Suprapubic skin (tissue), 4 donors: ENCODE data around the gene SPA17. TPM values are rescaled to one million over a fixed set of nuclear protein-coding genes. Genes with fewer than 3 reads are reported as not detected.

Source experiments
- DNase-seq, 2 donors: peaks; one replicate each; pipeline ENCODE4 v3.0.0-alpha.2; 2019; ENCODE audit warnings: low spot score in 2 of 2
- H3K27ac ChIP-seq: fragments of 200-600 bp; sonication (generic); one replicate; pipeline ENCODE4 v1.5.1; 2019
- H3K27me3 ChIP-seq: fragments of 200-600 bp; sonication (generic); one replicate; pipeline ENCODE4 v1.5.1; 2019
- H3K36me3 ChIP-seq: fragments of 200-600 bp; sonication (generic); one replicate; pipeline ENCODE4 v1.5.1; 2019
- H3K4me1 ChIP-seq: fragments of 200-600 bp; sonication (generic); one replicate; pipeline ENCODE4 v1.5.1; 2019
- H3K4me3 ChIP-seq: fragments of 200-600 bp; sonication (generic); one replicate; pipeline ENCODE4 v1.5.1; 2019; ENCODE audit warnings: mild to moderate bottlenecking
- H3K9me3 ChIP-seq: fragments of 200-600 bp; sonication (generic); one replicate; pipeline ENCODE4 v1.5.1; 2019
- EP300 ChIP-seq: sonication (generic); formaldehyde crosslinking; IDR thresholded peaks from one replicate; pipeline ENCODE4 v1.6.1; 2017; ENCODE audit warnings: antibody characterized with exemption
- POLR2A ChIP-seq, 2 donors: fragments of 450-650 bp; IDR thresholded peaks; one replicate each; pipeline ENCODE4 v1.6.1; 2017; ENCODE audit warnings: antibody characterized with exemption in 2 of 2, mild to moderate bottlenecking in 2 of 2, moderate library complexity in 2 of 2
- POLR2AphosphoS5 ChIP-seq, 3 donors: sonication (generic); formaldehyde crosslinking; IDR thresholded peaks; one replicate each; pipeline ENCODE4 v1.6.1; 2017; ENCODE audit warnings: antibody characterized with exemption in 3 of 3
- WGBS: methylation state at CpG from one replicate; pipeline ENCODE4 v1.1.5; 2018; 5-methylcytosine and 5-hydroxymethylcytosine counted together
- total RNA-seq, 4 donors: library from RNA; depleted of rRNA; stranded (reverse); fragments of >200 nt; gene quantifications; one replicate each; pipeline ENCODE4 v1.1.0, GENCODE V29; 2016
- TF ChIP-seq, protein P1 (sequence below), 2 donors: fragments of 200-600 bp in 1 of 2; fragments of 450-650 bp in 1 of 2; sonication (generic) in 1 of 2; IDR thresholded peaks; one replicate each; pipeline ENCODE4 v1.5.1; 2016 to 2019; ENCODE audit warnings: antibody characterized with exemption in 2 of 2, mild to moderate bottlenecking in 1 of 2, moderate library complexity in 1 of 2

The SPA17 gene
- total RNA-seq, 4 donors from 2014 or later = 1.1 to 8.1 (median 2.4) TPM

DNA sequence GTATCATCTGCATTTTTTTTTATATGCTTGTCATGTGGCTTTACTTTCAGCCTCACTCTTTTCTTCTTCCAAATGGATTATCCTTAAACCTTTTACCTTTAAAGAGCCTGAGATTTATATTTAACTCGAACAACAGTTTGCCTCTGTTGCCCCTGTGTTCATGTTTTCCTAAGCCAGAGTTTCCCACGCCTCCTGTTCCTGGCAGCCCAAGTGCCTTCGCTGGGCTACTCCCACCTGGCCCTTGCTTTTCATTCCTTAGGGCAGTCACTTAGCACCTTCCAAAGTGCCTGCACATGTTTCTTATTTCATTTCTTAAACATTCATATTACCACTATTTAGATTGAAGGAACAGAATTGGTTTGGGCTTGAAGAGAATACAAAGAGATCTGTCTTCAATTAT, 37.8 kb upstream of the SPA17 start:
- Histone ChIP-seq H3K9me3 (no peaks in the 10 kb centered on the region), H3K27ac (no peak overlapping the region), H3K4me1 (no peaks in the 10 kb centered on the region), H3K4me3 (no peak overlapping the region), H3K36me3 (peaks cover 88% of the 10 kb centered on the region), H3K27me3 (no peaks in the 10 kb centered on the region)
- TF ChIP-seq POLR2AphosphoS5 (IDR thresholded peaks at IDR 0.05) = no peak
- TF ChIP-seq POLR2A (IDR thresholded peaks at IDR 0.05) = no peak
- TF ChIP-seq, protein P1, sequence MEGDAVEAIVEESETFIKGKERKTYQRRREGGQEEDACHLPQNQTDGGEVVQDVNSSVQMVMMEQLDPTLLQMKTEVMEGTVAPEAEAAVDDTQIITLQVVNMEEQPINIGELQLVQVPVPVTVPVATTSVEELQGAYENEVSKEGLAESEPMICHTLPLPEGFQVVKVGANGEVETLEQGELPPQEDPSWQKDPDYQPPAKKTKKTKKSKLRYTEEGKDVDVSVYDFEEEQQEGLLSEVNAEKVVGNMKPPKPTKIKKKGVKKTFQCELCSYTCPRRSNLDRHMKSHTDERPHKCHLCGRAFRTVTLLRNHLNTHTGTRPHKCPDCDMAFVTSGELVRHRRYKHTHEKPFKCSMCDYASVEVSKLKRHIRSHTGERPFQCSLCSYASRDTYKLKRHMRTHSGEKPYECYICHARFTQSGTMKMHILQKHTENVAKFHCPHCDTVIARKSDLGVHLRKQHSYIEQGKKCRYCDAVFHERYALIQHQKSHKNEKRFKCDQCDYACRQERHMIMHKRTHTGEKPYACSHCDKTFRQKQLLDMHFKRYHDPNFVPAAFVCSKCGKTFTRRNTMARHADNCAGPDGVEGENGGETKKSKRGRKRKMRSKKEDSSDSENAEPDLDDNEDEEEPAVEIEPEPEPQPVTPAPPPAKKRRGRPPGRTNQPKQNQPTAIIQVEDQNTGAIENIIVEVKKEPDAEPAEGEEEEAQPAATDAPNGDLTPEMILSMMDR (IDR thresholded peaks at IDR 0.05) = no peak
- no peak for TF ChIP-seq EP300
- no peak for DNase-seq
- 68% methylated on average over 3 of the region's 3 CpGs for WGBS

DNA sequence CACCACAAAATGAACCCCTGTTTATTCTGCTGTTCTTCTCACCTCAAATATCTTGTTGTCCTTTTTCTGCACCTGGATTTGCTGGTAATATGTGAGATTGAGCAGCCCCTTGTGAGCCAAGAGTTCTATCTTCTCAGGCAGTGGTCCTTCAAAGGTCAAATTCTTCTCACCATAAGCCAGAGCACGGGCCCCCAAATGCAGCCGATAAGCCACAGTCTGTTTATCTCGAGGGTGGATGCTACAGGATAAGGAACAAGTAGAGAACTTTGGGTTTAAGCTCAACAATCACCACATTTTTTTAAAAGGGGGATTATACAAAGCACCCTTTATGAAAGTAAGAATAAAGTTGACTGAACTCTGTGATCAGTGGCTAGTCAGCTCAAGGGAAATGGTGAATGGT, 35.2 kb upstream of the SPA17 start:
- no peak for TF ChIP-seq POLR2AphosphoS5 (IDR thresholded peaks at IDR 0.05)
- TF ChIP-seq, protein P1 (IDR thresholded peaks at IDR 0.05) = no peak
- TF ChIP-seq POLR2A (IDR thresholded peaks at IDR 0.05) = no peak
- TF ChIP-seq EP300 = no peak
- WGBS = 86% methylated on average over 3 of the region's 3 CpGs

DNA sequence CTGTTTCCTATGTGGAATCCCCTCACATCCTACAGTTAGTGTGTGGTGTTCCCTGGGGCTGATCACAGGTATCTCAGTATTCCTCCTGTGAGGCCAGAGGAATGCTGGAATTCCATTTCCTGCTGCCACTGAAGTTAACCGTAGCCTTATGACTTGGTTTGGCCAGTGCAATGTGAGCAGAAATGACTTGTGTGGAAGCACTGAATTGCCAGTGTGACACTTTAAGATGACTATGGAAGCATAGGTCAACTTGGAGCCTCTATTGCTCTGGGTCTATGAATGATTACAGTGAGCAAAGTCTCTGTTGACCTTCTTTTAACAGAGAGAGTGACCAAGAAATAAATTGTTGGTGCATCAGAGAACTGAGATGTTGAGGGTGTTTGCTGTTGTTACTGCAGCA, 34.5 kb upstream of the SPA17 start:
- no peak for DNase-seq
- H3K27me3 ChIP-seq = no peaks in the 10 kb centered on the region
- no peaks in the 10 kb centered on the region for H3K4me1 ChIP-seq
- TF ChIP-seq, protein P1 (IDR thresholded peaks at IDR 0.05) = no peak
- no peak for TF ChIP-seq POLR2A (IDR thresholded peaks at IDR 0.05)
- TF ChIP-seq EP300 = no peak
- no peak for TF ChIP-seq POLR2AphosphoS5 (IDR thresholded peaks at IDR 0.05)
- no peaks in the 10 kb centered on the region for H3K9me3 ChIP-seq
- no peak overlapping the region for H3K4me3 ChIP-seq
- no peak overlapping the region for H3K27ac ChIP-seq
- H3K36me3 ChIP-seq = peaks cover 56% of the 10 kb centered on the region
- 89% methylated on average over 1 of the region's 1 CpG for WGBS

More for the DNA sequence above, 35.2 kb upstream of the SPA17 start:
- no peak overlapping the region for H3K27ac ChIP-seq
- DNase-seq = no peak
- H3K4me1 ChIP-seq = no peaks in the 10 kb centered on the region
- no peaks in the 10 kb centered on the region for H3K9me3 ChIP-seq
- H3K4me3 ChIP-seq = no peak overlapping the region
- no peaks in the 10 kb centered on the region for H3K27me3 ChIP-seq
- H3K36me3 ChIP-seq = peaks cover 62% of the 10 kb centered on the region

DNA sequence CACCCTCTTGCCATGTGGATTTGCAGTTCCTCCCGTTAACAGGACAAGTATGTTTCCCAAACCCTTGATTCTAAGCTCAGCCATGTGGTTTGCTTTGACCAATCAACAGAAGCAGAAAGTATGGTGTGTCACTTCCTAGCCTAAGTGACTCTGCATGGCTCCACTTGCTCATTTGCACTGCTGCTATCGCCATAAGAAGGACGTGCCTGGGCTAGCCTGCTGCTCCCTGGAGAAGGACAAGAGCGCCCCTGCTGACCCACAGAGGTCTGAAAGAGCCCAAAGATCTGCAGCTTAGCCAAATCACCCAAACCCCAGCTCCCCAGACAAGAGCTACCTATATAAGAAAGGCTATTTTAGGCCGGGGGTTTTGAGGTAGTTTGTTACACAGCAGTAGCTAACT, 33.0 kb upstream of the SPA17 start:
- 88% methylated on average over 5 of the region's 5 CpGs for WGBS
- H3K27me3 ChIP-seq = no peaks in the 10 kb centered on the region
- TF ChIP-seq POLR2AphosphoS5 (IDR thresholded peaks at IDR 0.05) = no peak
- no peak for TF ChIP-seq POLR2A (IDR thresholded peaks at IDR 0.05)
- TF ChIP-seq, protein P1 (IDR thresholded peaks at IDR 0.05) = no peak
- no peak for TF ChIP-seq EP300
- DNase-seq = no peak
- peaks cover 41% of the 10 kb centered on the region for H3K36me3 ChIP-seq
- H3K4me1 ChIP-seq = peaks cover 5% of the 10 kb centered on the region
- no peak overlapping the region for H3K4me3 ChIP-seq
- no peak overlapping the region for H3K27ac ChIP-seq
- no peaks in the 10 kb centered on the region for H3K9me3 ChIP-seq

DNA sequence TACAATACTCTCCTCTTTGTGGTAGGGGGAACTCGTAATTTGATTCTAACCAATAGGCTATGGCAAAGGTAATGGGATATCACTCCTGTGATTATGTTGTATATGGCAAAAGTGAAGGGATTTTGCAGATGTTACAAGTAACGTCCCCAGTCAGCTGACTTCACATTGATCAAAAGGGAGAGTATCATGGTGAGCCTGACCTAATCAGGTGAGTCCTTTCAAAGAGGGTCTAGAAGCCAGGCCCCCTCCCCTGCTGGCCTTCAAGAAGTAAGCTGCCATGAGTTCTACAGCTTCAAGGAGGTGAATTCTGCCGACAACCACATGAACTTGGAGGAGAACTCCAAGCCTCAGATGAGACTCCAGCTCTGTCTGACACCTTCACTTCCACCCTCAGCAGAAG, 31.1 kb upstream of the SPA17 start:
- H3K9me3 ChIP-seq = no peaks in the 10 kb centered on the region
- no peak overlapping the region for H3K27ac ChIP-seq
- TF ChIP-seq POLR2A (IDR thresholded peaks at IDR 0.05) = no peak
- no peak for TF ChIP-seq EP300
- no peak for TF ChIP-seq POLR2AphosphoS5 (IDR thresholded peaks at IDR 0.05)
- TF ChIP-seq, protein P1 (IDR thresholded peaks at IDR 0.05) = no peak
- no peaks in the 10 kb centered on the region for H3K27me3 ChIP-seq
- no peak overlapping the region for H3K4me3 ChIP-seq
- no peak for DNase-seq
- peaks cover 24% of the 10 kb centered on the region for H3K36me3 ChIP-seq
- 94% methylated on average over 3 of the region's 3 CpGs for WGBS
- peaks cover 5% of the 10 kb centered on the region for H3K4me1 ChIP-seq
